Cardiac fibroblast (primary cell): ENCODE results near the gene PAPPA2.

Experiments
- DNase-seq, 2 donors: peaks; one replicate each; pipeline versions ENCODE4 v3.0.0 to v3.0.0-alpha.2; 2010; ENCODE audit warnings: low read depth in 2 of 2
- H3K4me3 ChIP-seq, 2 donors: replicated peaks in 1 of 2; 1 replicate in 1 of 2; 2 replicates in 1 of 2; pipeline ENCODE4 v1.5.1; 2011; ENCODE audit warnings: low read depth in 2 of 2, low read length in 2 of 2, mild to moderate bottlenecking in 2 of 2, moderate library complexity in 1 of 2
- CTCF ChIP-seq: IDR thresholded peaks from one replicate; pipeline ENCODE4 v1.5.1; 2011; ENCODE audit warnings: low read depth, mild to moderate bottlenecking, low read length, inconsistent platforms

The PAPPA2 gene

GRCh38 chr1:176789571-176790090, 326.7 kb downstream of the PAPPA2 start:
- H3K4me3 ChIP-seq = no peak overlapping the region
- TF ChIP-seq CTCF = no peak
- DNase-seq = no peak

GRCh38 chr1:176790786-176791185, 327.8 kb downstream of the PAPPA2 start:
- H3K4me3 ChIP-seq = no peak overlapping the region
- no peak for DNase-seq
- no peak for TF ChIP-seq CTCF

- no peak overlapping the region for H3K4me3 ChIP-seq
Measured at GRCh38 chr1:176791906-176792305, 328.9 kb downstream of the PAPPA2 start.

GRCh38 chr1:176794897-176795508, 332.0 kb downstream of the PAPPA2 start:
- no peak for TF ChIP-seq CTCF
- DNase-seq = no peak
- no peak overlapping the region for H3K4me3 ChIP-seq

More at GRCh38 chr1:176791906-176792305, 328.9 kb downstream of the PAPPA2 start:
- TF ChIP-seq CTCF = no peak
- no peak for DNase-seq

GRCh38 chr1:176795929-176796328, 333.0 kb downstream of the PAPPA2 start:
- TF ChIP-seq CTCF = no peak
- H3K4me3 ChIP-seq = no peak overlapping the region
- DNase-seq = no peak

GRCh38 chr1:176796583-176796982, 333.6 kb downstream of the PAPPA2 start:
- TF ChIP-seq CTCF = no peak
- H3K4me3 ChIP-seq = no peak overlapping the region
- no peak for DNase-seq

- DNase-seq = no peak
- no peak for TF ChIP-seq CTCF
- H3K4me3 ChIP-seq = no peak overlapping the region
Measured at GRCh38 chr1:176799327-176799726, 336.4 kb downstream of the PAPPA2 start.
